Prostate gland (tissue), 2 donors: ENCODE measurements around the gene RMND5B. TPM values are rescaled to one million over a fixed set of nuclear protein-coding genes. Genes with fewer than 3 reads are reported as not detected.

Source experiments
- DNase-seq: peaks from one replicate; pipeline ENCODE4 v3.0.0-alpha.2; 2019; ENCODE audit warnings: low spot score
- H3K27ac ChIP-seq, 2 donors: fragments of 200-600 bp; sonication (generic); 2 replicates each; pipeline ENCODE4 v1.5.1; 2017 to 2019
- H3K27me3 ChIP-seq: fragments of 200-600 bp; sonication (generic); replicated peaks from 2 replicates; pipeline ENCODE4 v1.5.1; 2019; ENCODE audit not compliant: insufficient read depth
- H3K36me3 ChIP-seq, 2 donors: fragments of 200-600 bp; sonication (generic); 1 replicate in 1 of 2; 2 replicates in 1 of 2; pipeline versions ENCODE4 v1.5.1 to v1.8.1; 2017 to 2019
- H3K4me1 ChIP-seq: fragments of 200-600 bp; sonication (generic); replicated peaks from 2 replicates; pipeline ENCODE4 v1.5.1; 2019
- H3K4me3 ChIP-seq, 2 donors: fragments of 200-600 bp; sonication (generic); 2 replicates each; pipeline ENCODE4 v1.5.1; 2017 to 2019
- H3K9me3 ChIP-seq: fragments of 200-600 bp; sonication (generic); 2 replicates; pipeline ENCODE4 v1.5.1; 2017
- CTCF ChIP-seq, 4 experiments: fragments of 200-600 bp in 2 of 4; fragments of 450-650 bp in 2 of 4; sonication (generic) in 2 of 4; IDR thresholded peaks; 1 replicate in 3 of 4; 2 replicates in 1 of 4; pipeline ENCODE4 v1.5.1; 2016 to 2019; ENCODE audit warnings: antibody characterized with exemption in 4 of 4, mild to moderate bottlenecking in 2 of 4, moderate library complexity in 2 of 4
- POLR2A ChIP-seq: fragments of 450-650 bp; IDR thresholded peaks from one replicate; pipeline ENCODE4 v1.6.1; 2016; ENCODE audit warnings: antibody characterized with exemption, mild to moderate bottlenecking
- POLR2AphosphoS5 ChIP-seq: sonication (generic); formaldehyde crosslinking; IDR thresholded peaks from one replicate; pipeline ENCODE4 v1.6.1; 2017; ENCODE audit warnings: antibody characterized with exemption
- WGBS: methylation state at CpG from one replicate; pipeline ENCODE4 v1.1.5; 2018; 5-methylcytosine and 5-hydroxymethylcytosine counted together
- intact Hi-C: fragments of 100-400 bp; cut with DNase I; formaldehyde crosslinking; loops from one replicate; pipeline ENCODE4 v1.14.2; 2022
- total RNA-seq, 2 donors: library from RNA; depleted of rRNA; stranded (reverse); fragments of >200 nt; gene quantifications; one replicate each; pipeline ENCODE4 v1.1.0, GENCODE V29; 2016

RMND5B gene
- total RNA-seq, 2 donors from 2014 or later: 33.7 to 39.1 TPM

- H3K27ac ChIP-seq: peak within 1 kb of the TSS in 1 of 2 donors; percentile 60
- intact Hi-C loops: no loop called here
- DNase-seq: peak; percentile 62
- H3K27me3 ChIP-seq: no peaks in the 10 kb centered on the region
- TF ChIP-seq CTCF (IDR thresholded peaks at IDR 0.05): peak in 1 of 4 experiments; percentile 24
- TF ChIP-seq POLR2A: peak; percentile 27
- no peak for TF ChIP-seq POLR2AphosphoS5
- 2% methylated on average over 74 of the region's 96 CpGs for WGBS
- H3K4me1 ChIP-seq: no peaks in the 10 kb centered on the region
- no peaks in the 10 kb centered on the region for H3K36me3 ChIP-seq
- H3K4me3 ChIP-seq: peak within 1 kb of the TSS; percentile 28 to 48
- H3K9me3 ChIP-seq: no peaks in the 10 kb centered on the region
Measured at GRCh38 chr5:178113141-178113787, 17.6 kb upstream of the RMND5B start, which contains the start of gene N4BP3. N4BP3 (plus strand) TSS chr5:178113532; CDS start chr5:178119584, 6,052 bp downstream.

- WGBS: under 1% methylated on average over 25 of the region's 41 CpGs
- H3K4me3 ChIP-seq: peak overlapping the region; percentile 28 to 48
- H3K9me3 ChIP-seq: no peaks in the 10 kb centered on the region
- H3K36me3 ChIP-seq: no peaks in the 10 kb centered on the region
- DNase-seq: no peak
- intact Hi-C loops: no loop called here
- no peaks in the 10 kb centered on the region for H3K4me1 ChIP-seq
- no peak for TF ChIP-seq POLR2A
- TF ChIP-seq POLR2AphosphoS5: no peak
- TF ChIP-seq CTCF (IDR thresholded peaks at IDR 0.05): no peak
- H3K27me3 ChIP-seq: no peaks in the 10 kb centered on the region
- H3K27ac ChIP-seq: no peak overlapping the region
Measured at GRCh38 chr5:178113841-178114324, 16.9 kb upstream of the RMND5B start.

GRCh38 chr5:178114325-178115135 lies 16.3 kb upstream of the RMND5B start:
- no peak for TF ChIP-seq CTCF (IDR thresholded peaks at IDR 0.05)
- no peak for TF ChIP-seq POLR2A
- no peak for DNase-seq
- H3K9me3 ChIP-seq: no peaks in the 10 kb centered on the region
- no peak overlapping the region for H3K27ac ChIP-seq
- peak overlapping the region; percentile 28 to 48 for H3K4me3 ChIP-seq
- intact Hi-C loops: no loop called here
- 22% methylated on average over 28 of the region's 28 CpGs for WGBS
- H3K27me3 ChIP-seq: no peaks in the 10 kb centered on the region
- no peaks in the 10 kb centered on the region for H3K4me1 ChIP-seq
- H3K36me3 ChIP-seq: no peaks in the 10 kb centered on the region

DNA sequence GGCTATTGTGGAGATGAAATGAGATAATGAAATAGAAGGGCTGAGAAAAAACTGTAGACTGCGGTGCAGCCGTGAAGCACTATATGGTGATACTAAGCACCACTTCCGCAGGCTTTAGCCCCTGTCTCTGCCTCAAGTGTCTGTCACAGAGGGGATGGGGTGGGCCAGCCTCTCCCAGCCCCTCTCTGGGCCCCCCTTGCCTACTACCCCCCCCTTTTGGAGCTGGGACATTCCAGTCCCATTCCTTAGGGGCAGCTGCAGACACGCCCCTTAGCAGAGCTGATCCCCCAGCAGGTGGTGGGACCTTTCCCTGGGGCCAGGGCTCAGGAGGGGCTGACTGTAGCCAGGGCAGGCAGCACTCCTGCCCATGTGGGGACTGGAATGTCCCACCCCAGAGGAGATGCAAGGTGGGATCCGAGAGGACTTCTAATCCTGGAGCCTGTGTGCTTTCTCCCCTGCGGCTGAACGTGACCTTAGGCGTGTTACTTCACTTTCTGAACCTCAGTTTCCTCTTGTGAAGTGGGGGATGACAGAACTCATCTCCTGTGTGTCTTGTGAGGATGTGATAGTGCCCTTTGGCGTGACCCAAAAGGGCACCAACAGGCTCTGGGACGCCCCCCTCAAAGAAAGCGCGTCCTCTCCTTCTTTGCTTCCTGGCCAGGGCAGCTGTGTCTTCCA lies 15.5 kb upstream of the RMND5B start:
- no peak for TF ChIP-seq CTCF (IDR thresholded peaks at IDR 0.05)
- no peak for TF ChIP-seq POLR2AphosphoS5
- no peak for TF ChIP-seq POLR2A
- no peak overlapping the region for H3K27ac ChIP-seq
- H3K9me3 ChIP-seq: no peaks in the 10 kb centered on the region
- intact Hi-C loops: no loop called here
- 75% methylated on average over 12 of the region's 12 CpGs for WGBS
- no peak overlapping the region for H3K4me3 ChIP-seq
- H3K36me3 ChIP-seq: no peaks in the 10 kb centered on the region
- no peak for DNase-seq
- H3K4me1 ChIP-seq: no peaks in the 10 kb centered on the region
- H3K27me3 ChIP-seq: no peaks in the 10 kb centered on the region
